ENCODE measurements around the gene FHIT.

FHIT gene

GRCh38 chr3:60277361-60277800 is 973.9 kb downstream of the FHIT start:
- peak; percentile 63 for DNase-seq
- H3K36me3 ChIP-seq: no peaks in the 10 kb centered on the region
- peak overlapping the region; percentile 11; the same call in 1 of the 2 replicates for H3K4me3 ChIP-seq (ENCODE audit: low read depth, low read length)
- H3K9me3 ChIP-seq: no peaks in the 10 kb centered on the region
- H3K27me3 ChIP-seq: no peaks in the 10 kb centered on the region
- TF ChIP-seq CTCF (IDR thresholded peaks at IDR 0.05; ENCODE audit: low read depth, low read length): no peak
- H3K4me1 ChIP-seq: no peaks in the 10 kb centered on the region

- H3K4me1 ChIP-seq: no peaks in the 10 kb centered on the region
- DNase-seq: no peak
- TF ChIP-seq CTCF (IDR thresholded peaks at IDR 0.05; ENCODE audit: low read depth, low read length): no peak
- no peaks in the 10 kb centered on the region for H3K27me3 ChIP-seq
- H3K36me3 ChIP-seq: no peaks in the 10 kb centered on the region
- H3K9me3 ChIP-seq: no peaks in the 10 kb centered on the region
- no peak overlapping the region for H3K4me3 ChIP-seq (ENCODE audit: low read depth, low read length)
These were observed 974.6 kb downstream of the FHIT start for GRCh38 chr3:60276615-60277014.

GRCh38 chr3:60274646-60275045 is 976.6 kb downstream of the FHIT start:
- TF ChIP-seq CTCF (IDR thresholded peaks at IDR 0.05; ENCODE audit: low read depth, low read length): no peak
- no peak overlapping the region for H3K4me3 ChIP-seq (ENCODE audit: low read depth, low read length)

GRCh38 chr3:60274098-60274497 is 977.2 kb downstream of the FHIT start:
- no peak for TF ChIP-seq CTCF (IDR thresholded peaks at IDR 0.05; ENCODE audit: low read depth, low read length)
- Histone ChIP-seq H3K36me3 (no peaks in the 10 kb centered on the region), H3K27me3 (no peaks in the 10 kb centered on the region), H3K4me1 (no peaks in the 10 kb centered on the region), H3K4me3 (ENCODE audit: low read depth, low read length) (no peak overlapping the region), H3K9me3 (no peaks in the 10 kb centered on the region)
- no peak for DNase-seq

More at GRCh38 chr3:60274646-60275045, 976.6 kb downstream of the FHIT start:
- Histone ChIP-seq H3K27me3 (no peaks in the 10 kb centered on the region), H3K4me1 (no peaks in the 10 kb centered on the region), H3K36me3 (no peaks in the 10 kb centered on the region), H3K9me3 (no peaks in the 10 kb centered on the region)
- no peak for DNase-seq

GRCh38 chr3:60269829-60270266 is 981.4 kb downstream of the FHIT start:
- H3K4me3 ChIP-seq (ENCODE audit: low read depth, low read length): no peak overlapping the region
- no peaks in the 10 kb centered on the region for H3K4me1 ChIP-seq
- H3K9me3 ChIP-seq: no peaks in the 10 kb centered on the region
- H3K36me3 ChIP-seq: no peaks in the 10 kb centered on the region
- TF ChIP-seq CTCF (IDR thresholded peaks at IDR 0.05; ENCODE audit: low read depth, low read length): no peak
- DNase-seq: no peak
- H3K27me3 ChIP-seq: no peaks in the 10 kb centered on the region

GRCh38 chr3:60269377-60269776 is 981.9 kb downstream of the FHIT start:
- Histone ChIP-seq H3K27me3 (no peaks in the 10 kb centered on the region), H3K4me3 (ENCODE audit: low read depth, low read length) (no peak overlapping the region), H3K36me3 (no peaks in the 10 kb centered on the region), H3K9me3 (no peaks in the 10 kb centered on the region), H3K4me1 (no peaks in the 10 kb centered on the region)
- no peak for TF ChIP-seq CTCF (IDR thresholded peaks at IDR 0.05; ENCODE audit: low read depth, low read length)
- DNase-seq: no peak
